Measurements from ENCODE around the gene DISC1.
A peak's percentile ranks its signal among the peaks of the same experiment; 100 is the strongest.

Gene DISC1

GRCh38 chr1:231603598-231604275 is 22.9 kb upstream of the DISC1 start:
- peak overlapping the region; percentile 34 for H3K4me3 ChIP-seq (ENCODE audit: severe bottlenecking)

GRCh38 chr1:231604276-231604621 is 22.3 kb upstream of the DISC1 start:
- no peak overlapping the region for H3K27ac ChIP-seq (ENCODE audit: poor library complexity, severe bottlenecking)
- no peaks in the 10 kb centered on the region for H3K9me3 ChIP-seq (ENCODE audit: severe bottlenecking)
- DNase-seq (ENCODE audit: low spot score) (no peak), ATAC-seq (ENCODE audit: low read depth) (no peak)
- H3K36me3 ChIP-seq (ENCODE audit: low read depth), result no peaks in the 10 kb centered on the region
- TF ChIP-seq CTCF (IDR thresholded peaks at IDR 0.05; ENCODE audit: poor library complexity, severe bottlenecking), result peak; percentile 39
- no peaks in the 10 kb centered on the region for H3K27me3 ChIP-seq (ENCODE audit: insufficient read depth, poor library complexity, severe bottlenecking)
- no peaks in the 10 kb centered on the region for H3K4me1 ChIP-seq (ENCODE audit: insufficient read depth, poor library complexity, severe bottlenecking)
- H3K4me3 ChIP-seq (ENCODE audit: severe bottlenecking), result no peak overlapping the region

More at GRCh38 chr1:231603598-231604275, 22.9 kb upstream of the DISC1 start:
- Histone ChIP-seq H3K4me1 (ENCODE audit: insufficient read depth, poor library complexity, severe bottlenecking) (no peaks in the 10 kb centered on the region), H3K36me3 (ENCODE audit: low read depth) (no peaks in the 10 kb centered on the region), H3K9me3 (ENCODE audit: severe bottlenecking) (no peaks in the 10 kb centered on the region), H3K27ac (ENCODE audit: poor library complexity, severe bottlenecking) (no peak overlapping the region), H3K27me3 (ENCODE audit: insufficient read depth, poor library complexity, severe bottlenecking) (no peaks in the 10 kb centered on the region)
- peak; percentile 62 for TF ChIP-seq CTCF (IDR thresholded peaks at IDR 0.05; ENCODE audit: poor library complexity, severe bottlenecking)
- peak; percentile 54; the same call in 2 of the 3 replicates for ATAC-seq (ENCODE audit: low read depth)
- no peak for DNase-seq (ENCODE audit: low spot score)

- no peaks in the 10 kb centered on the region for H3K9me3 ChIP-seq (ENCODE audit: severe bottlenecking)
- no peak overlapping the region for H3K27ac ChIP-seq (ENCODE audit: poor library complexity, severe bottlenecking)
- no peaks in the 10 kb centered on the region for H3K36me3 ChIP-seq (ENCODE audit: low read depth)
- H3K27me3 ChIP-seq (ENCODE audit: insufficient read depth, poor library complexity, severe bottlenecking), result no peaks in the 10 kb centered on the region
- ATAC-seq (ENCODE audit: low read depth), result no peak
- no peak for TF ChIP-seq CTCF (IDR thresholded peaks at IDR 0.05; ENCODE audit: poor library complexity, severe bottlenecking)
- H3K4me1 ChIP-seq (ENCODE audit: insufficient read depth, poor library complexity, severe bottlenecking), result no peaks in the 10 kb centered on the region
- no peak for DNase-seq (ENCODE audit: low spot score)
- no peak overlapping the region for H3K4me3 ChIP-seq (ENCODE audit: severe bottlenecking)
These were observed 21.2 kb upstream of the DISC1 start for GRCh38 chr1:231605149-231606100.

- DNase-seq (ENCODE audit: low spot score), result no peak
- Histone ChIP-seq H3K4me3 (ENCODE audit: severe bottlenecking) (no peak overlapping the region), H3K4me1 (ENCODE audit: insufficient read depth, poor library complexity, severe bottlenecking) (no peaks in the 10 kb centered on the region), H3K36me3 (ENCODE audit: low read depth) (no peaks in the 10 kb centered on the region), H3K9me3 (ENCODE audit: severe bottlenecking) (no peaks in the 10 kb centered on the region), H3K27me3 (ENCODE audit: insufficient read depth, poor library complexity, severe bottlenecking) (no peaks in the 10 kb centered on the region), H3K27ac (ENCODE audit: poor library complexity, severe bottlenecking) (no peak overlapping the region)
- ATAC-seq (ENCODE audit: low read depth), result peak; percentile 66
- TF ChIP-seq CTCF (IDR thresholded peaks at IDR 0.05; ENCODE audit: poor library complexity, severe bottlenecking), result no peak
These were observed 19.9 kb upstream of the DISC1 start for GRCh38 chr1:231606712-231607111.

Data from RWPE2 (cell line).